ENCODE measurements around the gene UBALD1. TPM values are rescaled to one million over a fixed set of nuclear protein-coding genes. Genes with fewer than 3 reads are reported as not detected.

Gene UBALD1
- total and polyA plus RNA-seq, 4 experiments from 2014 or later = 2.4 to 41.0 (median 17.5) TPM

DNA sequence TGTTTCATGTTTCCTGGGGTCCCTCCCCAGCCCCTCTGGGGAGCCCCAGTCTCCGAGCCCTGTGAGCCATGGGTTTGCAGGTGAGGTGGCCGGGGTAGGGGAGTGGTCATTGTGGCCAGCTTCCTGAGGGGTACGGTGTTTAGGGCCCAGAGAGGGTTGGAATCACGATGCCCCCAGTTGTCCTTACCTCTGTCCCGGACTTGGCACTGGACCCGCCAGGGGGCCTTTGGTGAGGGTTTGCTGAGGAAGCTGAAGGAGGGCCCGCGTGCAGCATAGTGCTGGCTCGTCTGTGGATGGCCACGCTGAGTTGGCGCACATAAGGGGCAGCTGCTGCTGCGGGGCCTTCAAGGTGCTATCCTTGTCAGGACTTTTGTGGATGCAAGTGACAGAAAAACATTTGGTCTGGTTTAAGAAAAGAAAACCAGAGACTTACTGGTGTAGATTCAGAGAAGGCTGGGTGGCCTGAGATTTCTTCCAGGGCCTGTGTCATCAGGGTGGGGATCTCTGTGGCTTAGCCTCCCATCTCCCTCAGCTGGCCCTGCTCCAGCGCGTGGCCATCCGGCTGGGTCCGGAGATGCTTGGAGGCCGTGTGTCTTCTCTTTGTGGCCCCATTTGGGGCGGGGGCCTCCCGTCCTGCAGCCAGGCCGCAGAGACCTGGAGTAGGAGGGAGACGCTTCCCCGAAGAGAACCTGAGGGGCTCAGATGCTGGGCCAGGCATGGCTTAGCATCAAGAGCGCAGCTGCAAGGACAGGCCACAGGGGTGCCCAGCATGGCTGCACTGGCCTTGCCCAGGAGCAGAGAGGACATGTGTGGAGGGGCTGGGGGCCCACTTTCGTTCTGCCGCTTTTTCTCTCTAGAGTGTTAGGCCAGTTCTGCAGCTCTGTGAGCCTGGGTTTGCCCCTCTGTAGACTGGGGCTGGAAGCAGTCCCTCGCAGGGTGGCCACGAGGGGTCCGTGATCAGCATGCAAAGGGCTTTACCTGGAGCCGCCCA is 45.0 kb upstream of the UBALD1 start:
- Histone ChIP-seq H3K4me1 (ENCODE audit: insufficient read depth, low read length) (peaks cover 39% of the 10 kb centered on the region), H3K4me3 (ENCODE audit: low read length in 2 of 2) (no peak overlapping the region), H3K9me3 (ENCODE audit: control insufficient read depth in 1 of 2, low read length in 2 of 2) (no peaks in the 10 kb centered on the region), H3K27ac (ENCODE audit: low read depth, low read length) (peak overlapping the region; percentile 49), H3K36me3 (ENCODE audit: insufficient read depth, low read length) (peaks cover 19% of the 10 kb centered on the region), H3K27me3 (ENCODE audit: insufficient read depth, low read length) (no peaks in the 10 kb centered on the region)
- intact Hi-C loops (cut with micrococcal nuclease) = no loop called here
- Mint-ChIP-seq H3K9me3 (no peaks in the 10 kb centered on the region), H3K27me3 (no peaks in the 10 kb centered on the region), H3K4me1 (peaks cover 12 to 54% (median 29%) of the 10 kb centered on the region in 4 donors), H3K4me3 (peak overlapping the region in 3 of 8 donors; percentile 20 to 61 (median 46)), H3K27ac (peak overlapping the region; percentile 77 to 94 (median 89)), H3K36me3 (peaks cover 4 to 28% of the 10 kb centered on the region in 2 donors)
- no peak for DNase-seq
- ChIA-PET CTCF (ENCODE audit: partially characterized antibody) (interaction anchor here (1.0 to 3.3 kb wide), 3 partner anchors 9 to 35 kb away, joined by 3 to 9 read pairs (median 7); partner anchors contain the start of gene MGRN1), POLR2A (ENCODE audit: partially characterized antibody) (interaction anchor here (0.5 to 1.8 kb wide), 7 partner anchors 12 to 121 kb away, joined by 3 to 7 read pairs (median 4); partner anchors contain the start of genes ANKS3, CDIP1, DNAAF8 and MGRN1)

DNA sequence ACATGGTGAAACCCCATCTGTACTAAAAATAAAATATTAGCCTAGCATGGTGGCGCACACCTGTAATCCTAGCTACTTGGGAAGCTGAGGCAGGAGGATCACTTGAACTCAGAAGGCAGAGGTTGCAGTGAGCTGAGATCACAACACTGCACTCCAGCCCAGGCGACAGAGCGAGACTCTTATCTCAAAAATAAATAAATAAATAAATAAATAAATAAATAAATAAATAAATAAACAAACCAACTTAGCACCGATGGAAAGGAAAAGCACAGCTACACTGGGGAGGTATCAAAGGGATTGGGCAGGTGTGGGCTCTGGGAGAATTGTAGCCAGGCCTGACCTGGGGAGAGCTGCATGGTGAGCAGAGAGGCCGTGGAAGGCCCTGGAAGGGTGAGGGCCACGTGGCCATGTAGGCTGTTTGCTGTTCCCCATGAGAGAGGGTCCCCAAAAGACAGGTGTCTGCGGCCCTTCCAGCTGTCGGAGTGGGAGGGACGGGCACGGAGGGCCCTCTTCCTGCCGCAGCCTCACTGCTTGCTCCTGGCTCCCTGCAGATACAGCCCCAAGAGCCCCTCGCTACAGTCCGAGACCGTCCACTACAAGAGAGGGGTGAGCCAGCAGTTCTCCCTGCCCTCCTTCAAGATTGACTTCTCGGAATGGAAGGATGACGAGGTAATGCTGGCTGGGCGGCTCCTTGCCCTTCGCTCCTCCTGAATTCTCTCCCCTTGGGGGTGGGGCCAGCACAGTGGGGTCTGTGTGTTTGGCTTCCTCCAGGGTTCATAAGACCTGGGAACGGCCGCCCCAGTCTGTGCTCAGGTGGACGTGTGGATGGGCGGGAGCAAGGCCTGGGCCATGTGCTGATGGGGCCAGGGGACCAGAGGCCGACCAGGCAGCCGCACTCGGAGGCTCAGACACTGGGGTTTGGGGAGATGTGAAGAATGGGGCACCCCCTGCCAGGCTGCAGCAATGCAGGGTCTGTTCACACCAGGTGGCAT is 42.3 kb upstream of the UBALD1 start:
- no peak for DNase-seq
- peaks cover 24% of the 10 kb centered on the region for H3K4me1 ChIP-seq (ENCODE audit: insufficient read depth, low read length)
- Mint-ChIP-seq H3K36me3 (peaks cover 8 to 31% of the 10 kb centered on the region in 2 donors), H3K9me3 (no peaks in the 10 kb centered on the region), H3K27me3 (no peaks in the 10 kb centered on the region), H3K4me1 (peaks cover 5 to 35% (median 15%) of the 10 kb centered on the region in 4 donors), H3K4me3 (peak overlapping the region in 1 of 8 donors; percentile 26), H3K27ac (peak overlapping the region in 1 of 7 donors; percentile 25)
- no peak overlapping the region for H3K27ac ChIP-seq (ENCODE audit: low read depth, low read length)
- peaks cover 20% of the 10 kb centered on the region for H3K36me3 ChIP-seq (ENCODE audit: insufficient read depth, low read length)
- CTCF ChIA-PET (ENCODE audit: partially characterized antibody) = no interaction called here
- H3K27me3 ChIP-seq (ENCODE audit: insufficient read depth, low read length) = no peaks in the 10 kb centered on the region
- intact Hi-C loops (cut with micrococcal nuclease) = no loop called here
- no peak overlapping the region for H3K4me3 ChIP-seq (ENCODE audit: low read length in 2 of 2)
- no peaks in the 10 kb centered on the region for H3K9me3 ChIP-seq (ENCODE audit: control insufficient read depth in 1 of 2, low read length in 2 of 2)
- POLR2A ChIA-PET (ENCODE audit: partially characterized antibody) = no interaction called here

DNA sequence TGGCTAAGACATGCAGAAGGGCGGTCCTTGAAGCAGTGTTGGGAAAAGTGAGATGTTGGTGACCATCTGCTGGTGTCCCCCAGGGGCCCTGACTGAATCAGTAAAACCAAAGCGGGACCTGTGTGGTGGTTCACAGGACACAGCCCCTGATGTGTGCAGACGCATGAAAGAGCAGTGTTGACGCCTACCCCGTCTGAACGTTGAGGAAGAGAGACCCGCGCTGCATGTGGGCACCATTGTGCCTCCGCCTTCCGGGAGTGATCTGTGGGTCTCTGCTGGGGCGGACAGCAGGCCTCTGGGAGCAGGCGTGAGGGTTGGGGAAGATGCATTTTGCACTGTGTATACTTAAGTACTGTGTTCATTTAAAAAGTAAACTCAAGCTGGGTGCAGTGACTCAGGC is 41.5 kb upstream of the UBALD1 start:
- H3K9me3 Mint-ChIP-seq = no peaks in the 10 kb centered on the region
- peaks cover 5 to 28% (median 13%) of the 10 kb centered on the region in 4 donors for H3K4me1 Mint-ChIP-seq
- H3K27me3 ChIP-seq (ENCODE audit: insufficient read depth, low read length) = no peaks in the 10 kb centered on the region
- peaks cover 8 to 38% of the 10 kb centered on the region in 2 donors for H3K36me3 Mint-ChIP-seq
- DNase-seq = no peak
- ChIA-PET POLR2A (ENCODE audit: partially characterized antibody) (no interaction called here), CTCF (ENCODE audit: partially characterized antibody) (interaction anchor here (0.8 kb wide), 1 partner anchor 32 kb away, joined by 3 read pairs; no protein-coding TSS in a partner anchor)
- no peak overlapping the region for H3K27ac ChIP-seq (ENCODE audit: low read depth, low read length)
- intact Hi-C loops (cut with micrococcal nuclease) = no loop called here
- no peaks in the 10 kb centered on the region for H3K9me3 ChIP-seq (ENCODE audit: control insufficient read depth in 1 of 2, low read length in 2 of 2)
- H3K36me3 ChIP-seq (ENCODE audit: insufficient read depth, low read length) = peaks cover 23% of the 10 kb centered on the region
- no peak overlapping the region for H3K4me3 ChIP-seq (ENCODE audit: low read length in 2 of 2)
- H3K27me3 Mint-ChIP-seq = no peaks in the 10 kb centered on the region
- H3K4me3 Mint-ChIP-seq = no peak overlapping the region
- H3K4me1 ChIP-seq (ENCODE audit: insufficient read depth, low read length) = peaks cover 20% of the 10 kb centered on the region
- H3K27ac Mint-ChIP-seq = peak overlapping the region in 2 of 7 donors; percentile 25 to 63

DNA sequence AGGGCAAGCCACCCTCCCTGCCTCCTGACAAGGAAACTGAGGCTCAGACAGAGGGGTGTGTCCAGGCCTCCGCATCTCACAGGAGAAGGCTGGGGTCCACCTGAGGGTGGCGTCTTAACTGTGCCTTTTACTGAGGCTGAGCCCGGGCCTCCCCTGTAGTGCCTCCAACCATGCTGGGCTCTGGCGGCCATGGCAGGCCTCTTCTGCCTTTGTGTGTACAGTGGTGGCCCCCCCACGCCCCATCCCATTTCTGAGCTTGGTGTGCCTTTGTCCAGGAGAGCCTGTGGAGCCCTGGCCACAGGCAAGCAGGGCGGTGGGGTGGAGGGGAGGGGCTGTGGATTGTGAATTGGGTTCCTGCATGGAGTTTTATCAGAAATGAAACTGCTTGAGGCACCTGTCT is 41.1 kb upstream of the UBALD1 start:
- H3K36me3 ChIP-seq (ENCODE audit: insufficient read depth, low read length) = peaks cover 23% of the 10 kb centered on the region
- peaks cover 16% of the 10 kb centered on the region for H3K4me1 ChIP-seq (ENCODE audit: insufficient read depth, low read length)
- peaks cover 8 to 42% of the 10 kb centered on the region in 2 donors for H3K36me3 Mint-ChIP-seq

DNA sequence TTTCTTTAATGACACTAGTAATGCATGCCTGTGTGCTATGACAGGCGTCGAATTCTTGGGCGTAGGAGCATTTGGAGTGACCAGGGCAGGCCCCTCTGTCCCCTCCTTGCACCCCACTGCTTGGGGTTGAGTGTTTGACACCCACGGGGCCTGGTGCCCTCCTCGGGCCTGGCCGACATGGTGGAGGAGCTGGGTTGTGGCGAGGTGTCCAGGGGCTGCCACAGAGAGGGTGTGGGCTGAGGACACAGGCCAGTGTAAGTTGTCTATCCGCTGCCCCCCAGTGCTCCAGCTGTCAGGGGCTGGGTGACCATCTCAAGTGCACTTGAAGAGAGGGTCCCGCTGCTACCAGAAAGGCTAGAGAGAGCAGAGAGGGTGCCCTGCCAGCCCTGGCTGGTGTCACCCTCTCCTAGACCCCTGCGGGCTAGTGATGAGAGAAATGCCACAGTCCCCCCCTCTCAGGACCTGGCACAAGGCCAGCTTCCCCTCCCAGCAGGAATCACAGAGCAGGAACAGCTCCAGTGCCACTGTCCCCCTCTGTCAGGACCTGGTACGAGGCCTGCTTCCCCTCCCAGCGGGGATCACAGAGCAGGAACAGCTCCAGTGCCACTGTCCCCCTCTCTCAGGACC is 40.4 kb upstream of the UBALD1 start:
- Mint-ChIP-seq H3K27ac (peak overlapping the region in 1 of 7 donors; percentile 51), H3K4me3 (no peak overlapping the region), H3K4me1 (peaks cover 4 to 24% (median 10%) of the 10 kb centered on the region in 4 donors), H3K9me3 (no peaks in the 10 kb centered on the region), H3K27me3 (no peaks in the 10 kb centered on the region), H3K36me3 (peaks cover 12 to 48% of the 10 kb centered on the region in 2 donors)
- Histone ChIP-seq H3K9me3 (ENCODE audit: control insufficient read depth in 1 of 2, low read length in 2 of 2) (no peaks in the 10 kb centered on the region), H3K27me3 (ENCODE audit: insufficient read depth, low read length) (no peaks in the 10 kb centered on the region), H3K4me1 (ENCODE audit: insufficient read depth, low read length) (peaks cover 12% of the 10 kb centered on the region), H3K36me3 (ENCODE audit: insufficient read depth, low read length) (peaks cover 23% of the 10 kb centered on the region), H3K4me3 (ENCODE audit: low read length in 2 of 2) (no peak overlapping the region), H3K27ac (ENCODE audit: low read depth, low read length) (no peak overlapping the region)
- POLR2A ChIA-PET (ENCODE audit: partially characterized antibody) = no interaction called here
- CTCF ChIA-PET (ENCODE audit: partially characterized antibody) = no interaction called here
- no peak for DNase-seq
- intact Hi-C loops (cut with micrococcal nuclease) = no loop called here

More for the DNA sequence above, 41.1 kb upstream of the UBALD1 start:
- Mint-ChIP-seq H3K4me3 (no peak overlapping the region), H3K27ac (peak overlapping the region in 1 of 7 donors; percentile 63), H3K27me3 (no peaks in the 10 kb centered on the region), H3K9me3 (no peaks in the 10 kb centered on the region), H3K4me1 (peaks cover 3 to 24% (median 10%) of the 10 kb centered on the region in 4 donors)
- intact Hi-C loops (cut with micrococcal nuclease) = no loop called here
- Histone ChIP-seq H3K9me3 (ENCODE audit: control insufficient read depth in 1 of 2, low read length in 2 of 2) (no peaks in the 10 kb centered on the region), H3K27me3 (ENCODE audit: insufficient read depth, low read length) (no peaks in the 10 kb centered on the region), H3K27ac (ENCODE audit: low read depth, low read length) (no peak overlapping the region), H3K4me3 (ENCODE audit: low read length in 2 of 2) (no peak overlapping the region)
- DNase-seq = no peak
- CTCF ChIA-PET (ENCODE audit: partially characterized antibody) = interaction anchor here (0.8 kb wide), 1 partner anchor 32 kb away, joined by 3 read pairs; no protein-coding TSS in a partner anchor
- POLR2A ChIA-PET (ENCODE audit: partially characterized antibody) = no interaction called here

DNA sequence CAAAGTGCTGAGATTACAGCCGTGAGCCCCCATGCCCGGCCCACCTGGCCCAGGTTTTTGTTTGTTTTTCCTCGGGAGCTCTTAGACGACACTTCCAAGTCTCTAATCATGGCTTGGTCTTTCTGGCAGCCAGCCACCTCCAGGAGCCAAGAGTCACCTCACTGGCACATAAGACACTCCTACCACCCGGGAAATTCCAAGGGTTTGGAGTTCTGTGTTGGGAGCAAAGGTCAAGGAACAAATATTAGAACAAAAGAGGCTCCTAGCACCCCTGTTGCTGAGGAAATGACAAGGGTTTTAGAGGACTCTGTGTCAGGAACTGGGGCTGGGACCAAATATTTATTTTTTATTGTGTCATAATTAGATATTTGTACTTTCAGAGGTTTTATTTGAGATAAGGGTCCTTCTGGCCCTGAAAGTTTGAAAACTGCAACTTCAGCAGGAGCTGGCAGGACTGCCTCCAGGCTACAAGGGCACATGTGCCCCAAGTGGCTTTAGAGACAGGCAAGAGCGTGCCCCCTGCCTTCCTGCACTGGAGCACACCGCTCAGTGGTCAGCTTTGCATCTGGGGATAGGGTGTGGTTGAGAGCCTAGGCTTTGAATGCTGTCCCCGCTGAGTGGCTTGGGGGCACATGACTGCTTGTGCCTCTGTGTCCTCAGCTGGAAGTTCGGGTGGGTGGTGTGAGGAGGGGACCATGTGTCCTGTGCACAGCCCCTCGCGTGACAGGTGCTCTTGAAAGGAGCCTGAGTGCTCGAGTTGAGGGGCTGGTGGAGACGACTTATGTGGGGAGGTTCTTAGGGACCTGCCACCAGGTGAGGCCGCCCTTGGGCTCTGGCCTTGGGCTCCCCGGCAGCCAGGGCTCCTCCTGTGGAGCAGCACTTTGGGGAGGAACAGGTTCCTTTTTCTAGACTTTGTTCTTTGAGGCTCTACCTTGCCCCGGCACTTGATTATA is 39.6 kb upstream of the UBALD1 start:
- intact Hi-C loops (cut with micrococcal nuclease) = no loop called here
- Mint-ChIP-seq H3K4me1 (peaks cover 7 to 21% (median 10%) of the 10 kb centered on the region in 4 donors), H3K9me3 (no peaks in the 10 kb centered on the region), H3K4me3 (no peak overlapping the region), H3K27me3 (no peaks in the 10 kb centered on the region), H3K27ac (peak overlapping the region in 2 of 7 donors; percentile 13 to 47), H3K36me3 (peaks cover 15 to 50% of the 10 kb centered on the region in 2 donors)
- POLR2A ChIA-PET (ENCODE audit: partially characterized antibody) = no interaction called here
- Histone ChIP-seq H3K27ac (ENCODE audit: low read depth, low read length) (no peak overlapping the region), H3K36me3 (ENCODE audit: insufficient read depth, low read length) (peaks cover 23% of the 10 kb centered on the region), H3K27me3 (ENCODE audit: insufficient read depth, low read length) (no peaks in the 10 kb centered on the region), H3K4me1 (ENCODE audit: insufficient read depth, low read length) (peaks cover 10% of the 10 kb centered on the region), H3K4me3 (ENCODE audit: low read length in 2 of 2) (no peak overlapping the region), H3K9me3 (ENCODE audit: control insufficient read depth in 1 of 2, low read length in 2 of 2) (no peaks in the 10 kb centered on the region)
- DNase-seq = no peak
- CTCF ChIA-PET (ENCODE audit: partially characterized antibody) = no interaction called here
